Esophagus (tissue), 2 donors: Measurements from ENCODE around the gene OR4B1. TPM values are rescaled to one million over a fixed set of nuclear protein-coding genes. Genes with fewer than 3 reads are reported as not detected.
A peak's percentile ranks its signal among the peaks of the same experiment; 100 is the strongest.

ENCODE experiments used
- H3K27ac ChIP-seq, 2 donors: one replicate each; pipeline ENCODE4 v1.5.1; 2013; ENCODE audit warnings: low read depth in 2 of 2, mild to moderate bottlenecking in 2 of 2, inconsistent platforms in 1 of 2, low read length in 1 of 2, moderate library complexity in 1 of 2
- H3K27me3 ChIP-seq, 2 donors: one replicate each; pipeline ENCODE4 v1.6.1; 2013; ENCODE audit warnings: low read length in 2 of 2, control low read depth in 1 of 2, mild to moderate bottlenecking in 1 of 2; ENCODE audit not compliant: insufficient read depth in 2 of 2, control insufficient read depth in 1 of 2
- H3K36me3 ChIP-seq, 2 donors: one replicate each; pipeline ENCODE4 v1.6.1; 2013; ENCODE audit warnings: low read length in 1 of 2; ENCODE audit not compliant: control insufficient read depth in 2 of 2, insufficient read depth in 2 of 2
- H3K4me1 ChIP-seq, 2 donors: one replicate each; pipeline ENCODE4 v1.6.1; 2013; ENCODE audit warnings: low read length in 1 of 2; ENCODE audit not compliant: control insufficient read depth in 2 of 2, insufficient read depth in 2 of 2
- H3K4me3 ChIP-seq, 2 donors: one replicate each; pipeline ENCODE4 v1.5.1; 2013; ENCODE audit warnings: low read length in 2 of 2, mild to moderate bottlenecking in 2 of 2, low read depth in 1 of 2, moderate library complexity in 1 of 2
- H3K9me3 ChIP-seq, 2 donors: one replicate each; pipeline ENCODE4 v1.6.1; 2013; ENCODE audit warnings: mild to moderate bottlenecking in 2 of 2, low read depth in 1 of 2, low read length in 1 of 2, moderate library complexity in 1 of 2; ENCODE audit not compliant: control insufficient read depth in 2 of 2, insufficient read depth in 1 of 2
- WGBS, 2 donors: extraction: QIAGEN DNeasy Blood & Tissue Kit; methylation state at CpG; one replicate each; pipeline ENCODE4 v1.1.7; 2013; 5-methylcytosine and 5-hydroxymethylcytosine counted together
- polyA plus RNA-seq, 2 donors: library from polyadenylated mRNA; stranded (reverse); fragments of 200-250 nt; gene quantifications; one replicate each; pipeline ENCODE4 v1.2.3, GENCODE V29; 2013
- donor health status: healthy with polysubstance abuse.
- donor health status: Bipolar disorder and iron deficiency.

The OR4B1 gene, protein sequence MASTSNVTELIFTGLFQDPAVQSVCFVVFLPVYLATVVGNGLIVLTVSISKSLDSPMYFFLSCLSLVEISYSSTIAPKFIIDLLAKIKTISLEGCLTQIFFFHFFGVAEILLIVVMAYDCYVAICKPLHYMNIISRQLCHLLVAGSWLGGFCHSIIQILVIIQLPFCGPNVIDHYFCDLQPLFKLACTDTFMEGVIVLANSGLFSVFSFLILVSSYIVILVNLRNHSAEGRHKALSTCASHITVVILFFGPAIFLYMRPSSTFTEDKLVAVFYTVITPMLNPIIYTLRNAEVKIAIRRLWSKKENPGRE
- polyA plus RNA-seq = not detected

DNA sequence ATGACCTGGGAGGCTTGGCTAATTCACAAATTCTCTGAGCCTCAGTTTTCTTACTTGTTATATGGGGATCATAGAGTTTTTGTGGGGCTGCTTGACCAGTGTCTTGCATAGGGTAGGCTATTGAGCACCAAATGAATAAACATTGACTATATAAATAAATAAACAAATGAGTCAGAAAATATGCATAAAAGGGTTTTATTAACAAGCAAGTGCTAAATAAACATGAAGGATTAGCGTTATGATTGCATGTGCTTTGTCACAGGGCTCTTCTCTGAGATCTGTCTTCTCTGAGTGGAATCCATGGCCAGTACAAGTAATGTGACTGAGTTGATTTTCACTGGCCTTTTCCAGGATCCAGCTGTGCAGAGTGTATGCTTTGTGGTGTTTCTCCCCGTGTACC lies at the start of gene OR4B1:
TSS of gene OR4B1 (plus strand) at position 301 of the 400 bp plus-strand sequence. CDS start at position 301, 0 bp downstream.
- no peaks in the 10 kb centered on the region for H3K27me3 ChIP-seq
- no peak within 1 kb of the TSS for H3K27ac ChIP-seq
- no peaks in the 10 kb centered on the region for H3K4me1 ChIP-seq
- no peak within 1 kb of the TSS for H3K4me3 ChIP-seq
- WGBS, 2 donors = 39 to 70% methylated on average over 2 of the region's 2 CpGs
- no peaks in the 10 kb centered on the region for H3K36me3 ChIP-seq
- no peaks in the 10 kb centered on the region for H3K9me3 ChIP-seq

DNA sequence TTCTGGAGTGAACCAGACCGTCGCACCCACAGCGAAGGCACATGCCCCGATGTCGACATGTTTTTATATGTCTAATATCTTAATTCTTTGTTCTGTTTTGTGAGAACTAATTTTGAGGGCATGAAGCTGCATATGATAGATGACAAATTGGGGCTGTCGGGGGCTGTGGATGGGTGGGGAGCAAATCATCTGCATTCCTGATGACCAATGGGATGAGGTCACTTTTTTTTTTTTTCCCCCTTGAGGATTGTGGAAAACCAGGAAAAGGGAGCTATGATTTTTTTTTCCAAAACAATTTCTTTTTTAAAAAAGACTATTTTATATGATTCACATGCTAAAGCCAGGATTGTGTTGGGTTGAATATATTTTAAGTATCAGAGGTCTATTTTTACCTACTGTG lies 49.2 kb upstream of the OR4B1 start:
- 91 to 96% methylated on average over 6 of the region's 6 CpGs for WGBS, 2 donors
- Histone ChIP-seq H3K4me1 (no peaks in the 10 kb centered on the region), H3K4me3 (no peak overlapping the region), H3K9me3 (no peaks in the 10 kb centered on the region), H3K27ac (no peak overlapping the region), H3K27me3 (no peaks in the 10 kb centered on the region), H3K36me3 (no peaks in the 10 kb centered on the region)

DNA sequence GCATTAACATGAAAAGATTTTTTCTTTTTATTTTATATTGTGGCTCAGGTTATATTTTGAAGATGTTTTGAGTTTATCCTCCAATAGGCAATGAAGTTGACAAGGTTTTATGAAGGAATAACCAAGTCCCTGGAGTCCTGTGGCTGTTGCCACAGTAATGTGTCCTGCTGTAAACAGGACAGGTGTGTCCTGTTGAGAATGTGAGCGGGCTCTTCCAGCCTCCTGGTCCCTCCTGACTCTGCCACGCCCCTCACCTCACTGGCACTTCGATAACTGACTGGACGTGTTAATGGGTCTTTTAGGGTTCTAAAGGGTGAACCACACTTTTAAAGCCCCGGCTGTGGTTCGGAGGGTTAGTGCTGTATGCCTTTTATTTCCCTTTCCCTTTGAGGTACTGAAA lies 47.8 kb upstream of the OR4B1 start:
- H3K4me1 ChIP-seq = no peaks in the 10 kb centered on the region
- H3K9me3 ChIP-seq = no peaks in the 10 kb centered on the region

DNA sequence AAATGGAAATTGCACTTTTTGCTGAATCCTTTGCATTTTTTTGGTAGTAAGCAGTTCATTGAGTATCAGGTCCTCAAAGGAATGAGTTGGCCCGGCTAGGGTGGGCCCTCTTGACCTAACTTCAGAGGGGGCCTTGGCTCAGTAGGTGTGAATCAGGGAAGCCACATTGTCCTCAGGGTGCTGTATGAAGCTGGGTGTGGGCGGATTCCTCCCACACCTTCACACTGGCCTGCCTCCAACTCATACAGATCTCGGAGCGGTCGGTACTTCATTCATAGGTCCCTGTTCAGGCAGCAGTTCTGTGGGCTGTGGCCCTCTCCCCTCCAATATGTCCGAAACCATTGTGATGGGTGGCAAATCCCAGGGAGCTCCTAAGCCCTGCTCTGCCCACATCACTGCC lies 47.4 kb upstream of the OR4B1 start:
- Histone ChIP-seq H3K4me3 (no peak overlapping the region), H3K27me3 (no peaks in the 10 kb centered on the region), H3K4me1 (no peaks in the 10 kb centered on the region), H3K9me3 (no peaks in the 10 kb centered on the region), H3K27ac (no peak overlapping the region), H3K36me3 (no peaks in the 10 kb centered on the region)
- 52 to 67% methylated on average over 6 of the region's 6 CpGs for WGBS, 2 donors

More for the DNA sequence above, 47.8 kb upstream of the OR4B1 start:
- Histone ChIP-seq H3K36me3 (no peaks in the 10 kb centered on the region), H3K27ac (no peak overlapping the region), H3K27me3 (no peaks in the 10 kb centered on the region), H3K4me3 (no peak overlapping the region)
- 82 to 89% methylated on average over 6 of the region's 6 CpGs for WGBS, 2 donors

DNA sequence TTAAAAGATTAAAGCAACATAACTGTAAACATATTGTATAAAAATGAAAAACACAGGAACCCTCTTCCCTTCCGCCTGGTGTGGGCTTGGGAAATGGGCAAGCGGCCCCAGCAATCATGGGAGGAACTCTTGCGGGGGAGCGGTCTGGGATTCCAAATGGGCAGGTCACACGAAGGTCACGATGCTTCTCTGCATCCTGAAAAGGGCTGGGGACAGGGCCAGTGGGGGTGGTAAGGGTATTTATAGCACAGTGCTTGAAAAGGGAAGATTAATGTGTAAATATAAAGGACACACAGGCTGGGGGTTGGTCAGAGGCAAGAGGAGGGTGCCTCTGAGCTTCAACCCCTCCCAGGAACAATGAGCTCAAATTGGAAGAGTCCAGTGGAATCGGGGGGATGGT lies 46.9 kb upstream of the OR4B1 start:
- Histone ChIP-seq H3K9me3 (no peaks in the 10 kb centered on the region), H3K4me3 (no peak overlapping the region), H3K36me3 (no peaks in the 10 kb centered on the region), H3K27ac (no peak overlapping the region), H3K4me1 (no peaks in the 10 kb centered on the region), H3K27me3 (no peaks in the 10 kb centered on the region)
- 67 to 88% methylated on average over 7 of the region's 7 CpGs for WGBS, 2 donors

DNA sequence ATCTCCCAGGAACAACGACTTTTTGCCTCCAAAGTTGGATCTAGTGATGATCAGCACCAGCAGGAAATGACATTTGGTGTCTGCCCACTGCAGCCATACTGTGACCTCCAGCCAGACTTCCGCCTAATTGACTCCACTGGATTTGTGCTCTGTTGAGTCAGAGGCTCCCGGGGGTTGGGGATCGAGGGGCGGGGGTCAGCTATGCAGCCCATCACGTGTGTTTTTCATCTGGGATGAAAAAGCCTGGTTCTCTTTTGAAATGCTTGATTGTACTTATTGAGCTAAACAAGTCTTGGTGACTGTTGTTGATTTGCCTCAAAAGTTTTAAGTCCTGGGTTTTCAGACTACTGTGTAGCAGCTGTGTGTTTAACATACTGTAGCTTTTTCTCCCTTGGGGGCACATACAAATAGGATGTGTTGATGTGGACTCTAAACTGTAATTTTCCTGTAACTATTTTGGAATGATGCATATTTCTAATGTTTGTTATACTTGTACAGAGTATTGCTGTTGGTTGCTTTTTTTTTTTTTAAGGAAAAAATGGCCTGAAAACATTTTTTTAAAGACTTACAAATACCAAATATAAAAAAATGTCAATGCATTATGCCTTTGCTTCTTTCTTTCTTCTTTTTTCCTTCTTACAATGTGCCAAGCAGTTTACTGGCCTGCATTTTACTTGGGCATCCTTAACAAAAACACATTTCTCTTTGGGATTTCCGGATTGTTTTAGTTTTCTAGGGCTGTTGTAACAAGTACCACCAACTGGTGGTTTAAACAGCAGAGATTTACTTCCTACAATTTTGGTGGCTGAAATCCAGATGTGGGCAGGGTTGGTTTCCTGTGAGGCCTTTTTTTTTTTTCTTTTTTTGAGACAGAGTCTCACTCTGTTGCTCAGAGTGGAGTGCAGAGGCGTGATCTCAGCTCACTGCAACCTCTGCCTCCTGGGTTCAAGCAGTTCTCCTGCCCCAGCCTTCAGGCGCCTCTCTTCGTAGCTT lies 46.1 kb upstream of the OR4B1 start:
- Histone ChIP-seq H3K27ac (peak overlapping the region in 1 of 2 donors; percentile 16), H3K36me3 (no peaks in the 10 kb centered on the region), H3K4me3 (no peak overlapping the region), H3K4me1 (no peaks in the 10 kb centered on the region), H3K27me3 (no peaks in the 10 kb centered on the region), H3K9me3 (no peaks in the 10 kb centered on the region)
- 59 to 60% methylated on average over 10 of the region's 10 CpGs for WGBS, 2 donors

DNA sequence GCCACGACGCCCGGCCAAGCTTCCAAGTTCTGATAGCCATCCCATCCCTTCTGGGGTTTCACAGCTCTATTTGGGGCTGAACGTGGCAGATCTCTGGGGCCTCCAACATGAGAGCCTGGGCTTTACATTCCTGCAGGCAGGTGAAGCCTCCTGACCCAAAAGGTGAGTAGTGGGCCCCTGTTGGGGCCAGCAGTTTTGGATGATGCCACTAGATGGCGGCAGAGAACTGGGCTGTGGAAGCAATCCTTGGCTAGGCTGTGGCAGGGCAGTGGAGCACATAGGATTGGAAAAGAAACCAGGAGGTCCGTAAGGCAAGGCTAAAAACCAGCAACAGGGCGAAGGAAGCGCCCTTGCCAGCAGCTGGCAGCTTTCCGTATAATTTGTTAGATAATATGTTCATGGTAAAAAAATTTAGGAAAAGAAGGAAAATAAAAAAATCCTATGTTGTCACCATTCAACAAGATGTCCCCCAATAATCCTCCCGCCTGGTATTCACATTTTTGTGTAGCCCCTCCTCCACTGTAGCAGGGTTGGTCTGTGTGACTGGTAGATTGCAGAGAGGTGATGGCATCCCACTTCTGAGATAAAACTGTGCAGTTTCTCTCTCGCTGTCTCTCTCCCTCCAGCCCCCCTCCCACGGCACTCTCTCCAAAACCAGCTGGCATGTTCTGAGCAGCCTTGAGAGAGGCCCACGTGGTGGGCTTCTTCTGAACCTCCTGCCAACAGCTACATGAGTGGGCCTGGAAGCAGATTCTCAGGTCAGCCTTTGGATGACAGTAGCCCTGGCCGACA lies 43.6 kb upstream of the OR4B1 start:
- WGBS, 2 donors = 43 to 44% methylated on average over 14 of the region's 14 CpGs
- H3K4me3 ChIP-seq = no peak overlapping the region
- no peaks in the 10 kb centered on the region for H3K36me3 ChIP-seq
- no peaks in the 10 kb centered on the region for H3K9me3 ChIP-seq
- no peak overlapping the region for H3K27ac ChIP-seq
- H3K4me1 ChIP-seq = no peaks in the 10 kb centered on the region
- H3K27me3 ChIP-seq = no peaks in the 10 kb centered on the region

DNA sequence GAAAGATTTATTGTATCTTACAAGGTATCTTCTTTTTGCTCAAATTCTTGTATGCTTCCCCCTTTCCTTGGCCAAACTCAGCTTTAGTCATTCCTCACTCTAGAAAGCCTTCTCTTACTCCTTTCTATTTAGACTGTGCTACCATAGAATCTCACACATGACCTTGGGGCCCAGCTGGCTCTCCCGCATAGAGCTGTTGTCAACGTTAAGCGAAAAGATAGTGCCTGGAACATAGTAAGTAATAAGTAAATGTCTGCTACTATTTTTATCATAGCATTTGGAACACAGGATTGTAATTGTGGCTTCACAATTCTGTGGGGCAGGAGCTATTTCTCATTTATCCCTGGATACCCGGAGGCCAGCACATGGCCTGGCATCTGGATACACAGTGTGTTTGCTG lies 38.9 kb upstream of the OR4B1 start:
- no peak overlapping the region for H3K4me3 ChIP-seq
- no peaks in the 10 kb centered on the region for H3K27me3 ChIP-seq
- no peak overlapping the region for H3K27ac ChIP-seq
- no peaks in the 10 kb centered on the region for H3K36me3 ChIP-seq
- H3K9me3 ChIP-seq = no peaks in the 10 kb centered on the region
- H3K4me1 ChIP-seq = peaks cover 0 to 2% of the 10 kb centered on the region in 2 donors
- WGBS, 2 donors = 70 to 80% methylated on average over 4 of the region's 4 CpGs

DNA sequence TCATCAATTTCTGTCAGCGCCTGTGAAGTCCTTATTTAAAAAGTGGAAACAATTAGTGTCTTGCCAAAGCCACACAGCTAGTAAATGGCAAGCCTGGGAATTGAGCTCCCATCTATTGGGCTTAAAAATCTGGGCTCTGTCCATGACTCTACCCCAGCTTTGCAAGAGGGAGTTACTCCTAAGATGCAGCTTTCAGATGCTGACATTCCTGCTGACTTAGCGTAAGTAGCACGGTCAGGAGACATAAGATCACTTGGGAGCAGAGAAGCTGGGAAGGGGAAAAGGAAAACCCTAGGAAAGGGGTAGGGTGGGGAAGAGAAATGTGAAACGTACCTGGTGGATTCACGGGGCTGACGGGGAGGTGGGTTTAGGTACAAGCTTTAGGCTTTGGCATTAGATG lies 36.0 kb upstream of the OR4B1 start:
- no peaks in the 10 kb centered on the region for H3K9me3 ChIP-seq
- peaks cover 0 to 2% of the 10 kb centered on the region in 2 donors for H3K4me1 ChIP-seq
- H3K36me3 ChIP-seq = no peaks in the 10 kb centered on the region
- 82 to 88% methylated on average over 6 of the region's 6 CpGs for WGBS, 2 donors
- H3K27ac ChIP-seq = no peak overlapping the region
- H3K27me3 ChIP-seq = no peaks in the 10 kb centered on the region
- H3K4me3 ChIP-seq = no peak overlapping the region
